ENCODE measurements around the gene LRRC8C. TPM values are rescaled to one million over a fixed set of nuclear protein-coding genes. Genes with fewer than 3 reads are reported as not detected.

The LRRC8C gene
- total RNA-seq, 1 donor from 2014 or later, result 3.3 TPM

DNA sequence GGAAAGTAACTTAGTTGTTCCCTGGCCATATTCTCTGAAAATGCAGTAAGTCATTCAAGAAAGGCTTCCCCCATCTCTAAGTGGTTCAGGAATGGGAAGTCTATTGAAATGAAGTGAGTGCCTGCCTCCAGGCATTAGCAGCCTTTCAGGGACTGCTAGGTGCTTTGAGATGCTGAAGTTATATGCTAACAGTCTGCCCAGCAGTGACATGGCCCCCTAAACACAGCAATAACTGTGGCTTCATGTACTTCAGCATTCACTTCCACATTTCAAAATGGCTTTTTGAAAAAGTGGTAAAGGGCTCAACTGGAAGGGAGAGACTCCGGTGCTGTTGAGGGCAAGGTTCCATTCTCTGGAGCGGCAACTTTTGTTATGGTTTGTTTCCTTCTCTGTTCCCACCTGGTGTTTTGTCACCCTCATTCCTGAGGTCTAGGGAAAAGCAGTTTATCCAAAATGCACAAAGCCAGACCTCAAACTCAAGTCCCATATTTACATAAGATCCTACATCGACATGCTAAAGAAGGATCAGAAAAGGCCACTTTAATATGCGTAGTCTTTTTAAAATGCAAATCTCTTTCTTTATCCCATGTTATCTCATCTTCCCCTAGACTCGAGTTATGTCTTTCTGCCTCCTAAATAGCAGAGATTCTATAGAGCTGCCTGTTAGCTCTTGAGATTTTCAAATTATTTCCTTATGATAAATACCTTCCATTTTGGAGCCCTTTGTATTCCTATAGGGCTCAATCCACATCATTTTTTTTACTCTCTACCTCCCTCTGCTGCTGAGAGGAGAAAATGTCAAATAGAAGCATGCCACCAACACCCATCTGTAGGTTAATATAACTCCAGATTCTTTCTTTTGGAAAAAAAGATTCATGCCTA, 34.2 kb upstream of the LRRC8C start:
- Mint-ChIP-seq H3K27ac (no peak overlapping the region), H3K4me1 (ENCODE audit: low read depth) (peaks cover under 1% of the 10 kb centered on the region), H3K4me3 (ENCODE audit: low read depth) (no peak overlapping the region), H3K9me3 (ENCODE audit: low read depth) (no peaks in the 10 kb centered on the region), H3K36me3 (ENCODE audit: insufficient read depth) (no peaks in the 10 kb centered on the region), H3K27me3 (no peaks in the 10 kb centered on the region)
- TF ChIP-seq, protein P1, sequence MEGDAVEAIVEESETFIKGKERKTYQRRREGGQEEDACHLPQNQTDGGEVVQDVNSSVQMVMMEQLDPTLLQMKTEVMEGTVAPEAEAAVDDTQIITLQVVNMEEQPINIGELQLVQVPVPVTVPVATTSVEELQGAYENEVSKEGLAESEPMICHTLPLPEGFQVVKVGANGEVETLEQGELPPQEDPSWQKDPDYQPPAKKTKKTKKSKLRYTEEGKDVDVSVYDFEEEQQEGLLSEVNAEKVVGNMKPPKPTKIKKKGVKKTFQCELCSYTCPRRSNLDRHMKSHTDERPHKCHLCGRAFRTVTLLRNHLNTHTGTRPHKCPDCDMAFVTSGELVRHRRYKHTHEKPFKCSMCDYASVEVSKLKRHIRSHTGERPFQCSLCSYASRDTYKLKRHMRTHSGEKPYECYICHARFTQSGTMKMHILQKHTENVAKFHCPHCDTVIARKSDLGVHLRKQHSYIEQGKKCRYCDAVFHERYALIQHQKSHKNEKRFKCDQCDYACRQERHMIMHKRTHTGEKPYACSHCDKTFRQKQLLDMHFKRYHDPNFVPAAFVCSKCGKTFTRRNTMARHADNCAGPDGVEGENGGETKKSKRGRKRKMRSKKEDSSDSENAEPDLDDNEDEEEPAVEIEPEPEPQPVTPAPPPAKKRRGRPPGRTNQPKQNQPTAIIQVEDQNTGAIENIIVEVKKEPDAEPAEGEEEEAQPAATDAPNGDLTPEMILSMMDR (IDR thresholded peaks at IDR 0.05; ENCODE audit: unreplicated experiment), result peak; percentile 78
- no peak for DNase-seq (ENCODE audit: low spot score, unreplicated experiment)

DNA sequence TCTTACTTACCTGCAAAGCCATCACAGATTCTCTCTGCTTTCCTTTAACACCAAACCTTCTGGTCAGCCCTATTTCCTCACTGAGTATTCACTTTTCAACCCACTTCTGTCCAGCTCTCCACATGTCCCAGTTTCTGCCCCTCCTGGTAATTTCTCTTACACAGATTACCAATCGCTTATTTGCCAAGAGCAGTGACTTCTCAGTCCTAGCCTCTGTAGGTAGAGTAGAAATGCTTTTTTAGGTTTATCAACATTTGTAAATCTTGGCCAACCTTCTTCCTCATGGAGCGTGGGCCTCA, 33.6 kb upstream of the LRRC8C start:
- DNase-seq (ENCODE audit: low spot score, unreplicated experiment), result no peak
- Mint-ChIP-seq H3K4me3 (ENCODE audit: low read depth) (no peak overlapping the region), H3K27me3 (no peaks in the 10 kb centered on the region), H3K27ac (no peak overlapping the region), H3K4me1 (ENCODE audit: low read depth) (no peaks in the 10 kb centered on the region), H3K9me3 (ENCODE audit: low read depth) (no peaks in the 10 kb centered on the region), H3K36me3 (ENCODE audit: insufficient read depth) (no peaks in the 10 kb centered on the region)
- TF ChIP-seq, protein P1 (IDR thresholded peaks at IDR 0.05; ENCODE audit: unreplicated experiment), result no peak

DNA sequence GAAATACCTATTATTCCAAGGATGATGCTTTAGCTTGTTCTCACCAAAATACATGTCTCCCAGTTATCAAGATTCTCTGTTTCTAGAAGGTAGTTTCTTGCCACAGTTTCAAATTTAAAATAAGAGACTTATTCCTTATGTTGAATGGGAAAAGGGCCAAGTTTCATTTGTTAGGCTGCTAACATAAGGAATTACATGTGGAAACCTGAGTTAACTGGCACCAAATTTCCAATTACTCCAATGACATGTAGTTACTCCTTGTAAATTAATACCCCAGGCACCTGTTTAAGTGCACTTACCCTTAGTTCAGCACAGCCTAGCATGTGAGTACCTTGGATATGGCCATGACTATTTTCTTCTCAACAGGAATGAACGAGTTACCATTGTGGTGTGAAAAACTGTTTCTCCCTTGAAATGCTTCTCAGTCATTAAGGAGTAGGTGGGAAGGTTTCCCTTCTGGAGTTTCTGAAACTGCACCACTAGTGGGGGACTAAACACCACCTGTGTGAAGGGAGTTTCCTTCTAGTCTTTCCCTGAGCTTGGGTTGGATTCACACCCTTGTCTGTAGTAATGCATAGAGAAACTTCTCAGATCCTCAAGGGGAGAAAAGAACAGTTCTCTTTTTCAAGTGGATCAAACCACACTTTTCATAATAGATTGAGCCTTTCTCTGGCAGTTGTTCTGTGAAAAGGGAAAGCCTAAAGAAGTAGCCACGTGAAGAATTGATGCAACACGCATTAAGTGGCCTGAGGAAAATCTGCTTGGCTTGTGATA, 32.3 kb upstream of the LRRC8C start:
- H3K27ac Mint-ChIP-seq, result no peak overlapping the region
- no peaks in the 10 kb centered on the region for H3K4me1 Mint-ChIP-seq (ENCODE audit: low read depth)
- TF ChIP-seq, protein P1 (IDR thresholded peaks at IDR 0.05; ENCODE audit: unreplicated experiment), result no peak
- H3K4me3 Mint-ChIP-seq (ENCODE audit: low read depth), result no peak overlapping the region
- no peaks in the 10 kb centered on the region for H3K27me3 Mint-ChIP-seq
- no peak for DNase-seq (ENCODE audit: low spot score, unreplicated experiment)
- H3K36me3 Mint-ChIP-seq (ENCODE audit: insufficient read depth), result no peaks in the 10 kb centered on the region
- H3K9me3 Mint-ChIP-seq (ENCODE audit: low read depth), result no peaks in the 10 kb centered on the region

DNA sequence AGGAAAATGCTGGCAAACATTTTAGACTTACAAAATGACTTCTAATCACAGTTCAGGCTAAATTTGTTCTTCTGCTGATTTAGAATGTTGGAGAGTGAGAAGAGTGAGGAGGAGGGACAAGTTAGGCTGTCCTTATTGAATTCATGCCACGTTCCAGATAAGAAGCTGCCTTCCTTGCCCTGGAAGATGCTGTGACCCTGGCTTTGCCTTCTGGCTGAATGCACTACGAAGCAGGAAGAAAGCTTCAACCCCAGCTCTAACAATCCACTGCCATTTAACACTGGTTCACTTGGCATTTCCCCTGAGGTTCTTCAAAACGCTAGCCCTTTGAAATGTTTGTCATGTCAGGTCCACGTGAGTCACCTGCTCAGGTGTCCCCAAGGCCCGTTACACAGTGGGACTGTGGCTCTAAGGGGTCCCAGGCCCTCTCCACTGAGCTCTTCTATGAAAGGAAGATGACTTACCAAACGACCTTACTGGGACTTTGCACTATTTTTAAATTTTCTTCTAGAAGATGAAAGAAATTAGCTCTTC, 30.0 kb upstream of the LRRC8C start:
- H3K4me3 Mint-ChIP-seq (ENCODE audit: low read depth), result no peak overlapping the region
- no peaks in the 10 kb centered on the region for H3K36me3 Mint-ChIP-seq (ENCODE audit: insufficient read depth)
- H3K27me3 Mint-ChIP-seq, result no peaks in the 10 kb centered on the region
- H3K4me1 Mint-ChIP-seq (ENCODE audit: low read depth), result no peaks in the 10 kb centered on the region
- H3K27ac Mint-ChIP-seq, result no peak overlapping the region
- TF ChIP-seq, protein P1 (IDR thresholded peaks at IDR 0.05; ENCODE audit: unreplicated experiment), result no peak
- DNase-seq (ENCODE audit: low spot score, unreplicated experiment), result no peak
- no peaks in the 10 kb centered on the region for H3K9me3 Mint-ChIP-seq (ENCODE audit: low read depth)

DNA sequence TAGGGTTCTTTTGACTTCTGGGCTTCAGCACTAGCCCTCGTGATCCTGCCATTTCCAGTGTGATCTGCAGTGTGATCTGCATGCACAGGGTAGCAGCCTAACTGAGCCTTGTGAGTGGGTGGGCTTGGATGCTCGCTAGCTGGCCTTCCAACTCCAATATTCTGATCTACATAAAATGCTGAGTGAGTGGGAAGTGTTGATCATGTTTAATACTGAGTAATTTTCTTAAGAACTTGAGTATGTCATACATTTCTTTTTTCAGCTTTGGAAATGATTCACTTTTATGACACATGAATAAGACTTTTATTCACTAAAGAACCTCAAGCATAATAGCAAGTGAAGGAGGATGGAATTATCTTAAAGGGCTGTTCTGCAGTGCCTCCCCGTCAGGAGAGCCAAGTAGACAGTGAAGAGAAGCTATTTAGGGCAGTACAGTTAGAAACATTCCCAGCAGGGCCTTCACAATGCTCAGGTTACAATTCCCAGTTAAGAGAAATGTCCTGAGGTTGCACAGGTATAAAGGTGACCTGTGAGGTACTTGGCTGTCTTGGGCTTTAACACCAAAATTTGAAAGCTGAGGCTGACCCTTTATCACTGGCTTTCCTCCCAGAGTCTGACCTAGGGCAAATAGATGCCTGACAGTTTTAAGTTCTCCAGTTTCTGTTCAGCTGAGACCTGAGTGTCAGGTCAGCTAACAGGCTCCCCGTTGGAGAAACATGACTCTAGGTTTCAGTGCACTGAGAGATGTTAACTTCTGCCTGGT, 29.1 kb upstream of the LRRC8C start:
- no peaks in the 10 kb centered on the region for H3K27me3 Mint-ChIP-seq
- no peak overlapping the region for H3K4me3 Mint-ChIP-seq (ENCODE audit: low read depth)
- no peaks in the 10 kb centered on the region for H3K36me3 Mint-ChIP-seq (ENCODE audit: insufficient read depth)
- no peaks in the 10 kb centered on the region for H3K4me1 Mint-ChIP-seq (ENCODE audit: low read depth)
- H3K9me3 Mint-ChIP-seq (ENCODE audit: low read depth), result no peaks in the 10 kb centered on the region
- TF ChIP-seq, protein P1 (IDR thresholded peaks at IDR 0.05; ENCODE audit: unreplicated experiment), result no peak
- no peak overlapping the region for H3K27ac Mint-ChIP-seq
- no peak for DNase-seq (ENCODE audit: low spot score, unreplicated experiment)

Measured in progenitor cell of endocrine pancreas (in vitro differentiated cells).